Neural cell (in vitro differentiated cells): ENCODE measurements around the gene TP53I3. TPM values are rescaled to one million over a fixed set of nuclear protein-coding genes. Genes with fewer than 3 reads are reported as not detected.

ENCODE experiments used
- H2AFZ ChIP-seq: fragments of 200-600, 300-800 bp; sonication (generic), shearing (Covaris generic); 2 replicates; pipeline ENCODE4 v1.6.0; 2014; ENCODE audit warnings: low read depth, mild to moderate bottlenecking, antibody characterized with exemption, low read length, moderate library complexity
- H3F3A ChIP-seq: fragments of 200-600 bp; shearing (Covaris generic); 2 replicates; pipeline ENCODE4 v1.6.1; 2016; ENCODE audit warnings: mild to moderate bottlenecking, moderate library complexity, mixed read lengths, antibody characterized with exemption, low read length; ENCODE audit not compliant: insufficient read depth, poor library complexity, severe bottlenecking
- H3K27ac ChIP-seq: fragments of 200-600, 300-800 bp; sonication (generic), shearing (Covaris generic); 2 replicates; pipeline ENCODE4 v1.5.1; 2014; ENCODE audit warnings: mild to moderate bottlenecking, low read length, moderate library complexity
- H3K27me3 ChIP-seq: fragments of 300-800, 200-600 bp; sonication (generic), shearing (Covaris generic); 2 replicates; pipeline ENCODE4 v1.6.0; 2014; ENCODE audit warnings: mild to moderate bottlenecking, low read depth, low read length, moderate library complexity; ENCODE audit not compliant: insufficient read depth
- H3K36me3 ChIP-seq: fragments of 300-800, 200-600 bp; sonication (generic), shearing (Covaris generic); 2 replicates; pipeline ENCODE4 v1.5.1; 2014; ENCODE audit warnings: mild to moderate bottlenecking, antibody characterized with exemption, low read length, moderate library complexity; ENCODE audit not compliant: insufficient read depth
- H3K4me2 ChIP-seq: fragments of 300-800, 200-600 bp; sonication (generic), shearing (Covaris generic); 2 replicates; pipeline ENCODE4 v1.6.0; 2014; ENCODE audit warnings: mild to moderate bottlenecking, low read length
- H3K4me3 ChIP-seq: fragments of 300-800, 200-600 bp; sonication (generic), shearing (Covaris generic); 2 replicates; pipeline ENCODE4 v1.5.1; 2014; ENCODE audit warnings: mild to moderate bottlenecking, low read length, moderate library complexity
- H3K79me2 ChIP-seq: fragments of 200-600 bp; shearing (Covaris generic); replicated peaks from 2 replicates; pipeline ENCODE4 v1.6.0; 2014; ENCODE audit warnings: mild to moderate bottlenecking, low read length, moderate library complexity; ENCODE audit not compliant: insufficient read depth
- H3K9ac ChIP-seq: fragments of 300-800, 200-600 bp; sonication (generic), shearing (Covaris generic); 2 replicates; pipeline ENCODE4 v1.6.1; 2016; ENCODE audit warnings: mild to moderate bottlenecking, low read length, mixed read lengths
- H3K9me2 ChIP-seq: fragments of 200-600 bp; shearing (Covaris generic); 2 replicates; pipeline ENCODE4 v1.6.1; 2016; ENCODE audit warnings: mild to moderate bottlenecking, low read length, mixed read lengths; ENCODE audit not compliant: insufficient read depth
- H3K9me3 ChIP-seq: fragments of 200-600, 300-800 bp; sonication (generic), shearing (Covaris generic); 2 replicates; pipeline ENCODE4 v1.6.1; 2016; ENCODE audit warnings: mild to moderate bottlenecking, mixed run types, low read length, moderate library complexity, mixed read lengths
- H4K20me1 ChIP-seq: fragments of 200-600 bp; shearing (Covaris generic); 2 replicates; pipeline ENCODE4 v1.6.1; 2016; ENCODE audit warnings: mild to moderate bottlenecking, mixed run types; ENCODE audit not compliant: insufficient read depth
- EP300 ChIP-seq: fragments of 450-650 bp; conservative IDR thresholded peaks from 2 replicates; pipeline ENCODE4 v1.6.1; 2014; ENCODE audit warnings: antibody characterized with exemption, mild to moderate bottlenecking, moderate library complexity; ENCODE audit not compliant: poor library complexity, severe bottlenecking
- EZH2 ChIP-seq: fragments of 200-600, 300-800 bp; shearing (Covaris generic), sonication (generic); IDR thresholded peaks from 2 replicates; pipeline ENCODE4 v1.6.1; 2014; ENCODE audit warnings: antibody characterized with exemption, low read length, borderline replicate concordance, mild to moderate bottlenecking; ENCODE audit not compliant: insufficient read depth, poor library complexity, severe bottlenecking
- MXI1 ChIP-seq: fragments of 450-650 bp; conservative IDR thresholded peaks from 2 replicates; pipeline ENCODE4 v1.6.1; 2014; ENCODE audit warnings: antibody characterized with exemption, mild to moderate bottlenecking; ENCODE audit not compliant: poor library complexity, severe bottlenecking
- POLR2AphosphoS5 ChIP-seq: IDR thresholded peaks from 2 replicates; pipeline ENCODE4 v1.6.1; 2012
- RAD21 ChIP-seq: fragments of 450-650 bp; conservative IDR thresholded peaks from 2 replicates; pipeline ENCODE4 v1.6.1; 2014; ENCODE audit warnings: antibody characterized with exemption, mild to moderate bottlenecking, moderate library complexity
- SMC3 ChIP-seq: fragments of 450-650 bp; conservative IDR thresholded peaks from 2 replicates; pipeline ENCODE4 v1.6.1; 2014; ENCODE audit warnings: antibody characterized with exemption, mild to moderate bottlenecking, moderate library complexity; ENCODE audit not compliant: poor library complexity
- TAF1 ChIP-seq: IDR thresholded peaks from 2 replicates; pipeline ENCODE4 v1.6.1; 2012; ENCODE audit warnings: low read depth
- polyA minus RNA-seq: library from RNA; depleted of rRNA, polyadenylated mRNA; stranded (reverse); fragments of >200 nt; gene quantifications from 2 replicates; pipeline ENCODE4 v1.2.3, GENCODE V29; 2014
- polyA plus RNA-seq: library from polyadenylated mRNA; depleted of rRNA; stranded (reverse); fragments of >200 nt; gene quantifications from 2 replicates; pipeline ENCODE4 v1.2.3, GENCODE V29; 2014
- TF ChIP-seq, protein P1 (sequence below): fragments of 450-650 bp; IDR thresholded peaks from 2 replicates; pipeline ENCODE4 v1.5.1; 2014; ENCODE audit warnings: antibody characterized with exemption, mild to moderate bottlenecking, moderate library complexity; ENCODE audit not compliant: poor library complexity, severe bottlenecking
- TF ChIP-seq, protein P2 (sequence below): IDR thresholded peaks from 2 replicates; pipeline ENCODE4 v1.6.1; 2012; ENCODE audit warnings: borderline replicate concordance

The TP53I3 gene, protein sequence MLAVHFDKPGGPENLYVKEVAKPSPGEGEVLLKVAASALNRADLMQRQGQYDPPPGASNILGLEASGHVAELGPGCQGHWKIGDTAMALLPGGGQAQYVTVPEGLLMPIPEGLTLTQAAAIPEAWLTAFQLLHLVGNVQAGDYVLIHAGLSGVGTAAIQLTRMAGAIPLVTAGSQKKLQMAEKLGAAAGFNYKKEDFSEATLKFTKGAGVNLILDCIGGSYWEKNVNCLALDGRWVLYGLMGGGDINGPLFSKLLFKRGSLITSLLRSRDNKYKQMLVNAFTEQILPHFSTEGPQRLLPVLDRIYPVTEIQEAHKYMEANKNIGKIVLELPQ
- 1.8 and 4.7 TPM in 2 replicates for polyA plus RNA-seq
- 1.2 and 1.6 TPM in 2 replicates for polyA minus RNA-seq

DNA sequence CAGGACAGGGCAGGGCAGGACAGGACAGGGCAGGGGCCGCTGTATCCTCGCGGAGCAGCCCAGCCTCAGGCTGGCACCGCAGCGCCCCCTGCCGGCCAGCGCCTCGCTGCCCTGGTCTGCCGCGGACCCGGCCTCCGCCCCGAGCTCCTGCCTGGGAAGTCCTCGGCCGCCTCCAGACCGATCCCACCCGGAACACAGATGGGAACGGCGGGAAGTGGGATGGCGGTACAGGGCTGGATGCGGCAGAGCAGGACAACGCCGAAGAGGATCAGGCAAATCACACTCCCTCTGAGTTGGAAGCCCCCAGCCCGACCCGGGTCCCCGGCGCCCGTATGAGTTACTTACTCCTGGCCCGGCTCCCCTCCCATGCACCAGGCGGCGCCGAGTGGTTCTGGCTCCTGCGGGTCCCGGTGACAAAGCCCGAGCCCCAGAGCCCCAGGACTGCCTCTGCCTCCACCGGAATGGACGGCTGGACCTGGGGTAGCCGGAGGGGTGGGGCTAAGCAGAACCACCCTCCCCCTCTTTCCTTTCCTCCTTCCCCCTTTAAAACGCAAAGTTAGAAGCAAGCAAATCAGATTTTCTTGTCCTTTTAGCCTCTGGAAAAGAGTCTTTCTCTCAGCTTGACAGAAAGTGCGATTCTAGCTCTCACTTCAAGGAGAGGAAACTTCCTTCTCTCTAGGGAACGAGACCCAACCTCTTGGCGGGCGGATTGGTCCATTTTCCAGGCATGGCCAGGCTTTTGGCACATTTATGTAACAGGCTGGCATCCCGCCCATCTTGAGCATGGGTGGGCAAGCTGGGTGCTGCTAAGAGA is at the start of gene TP53I3:
Gene TP53I3 (minus strand): TSS at position 449 of the 814 bp plus-strand sequence. CDS start 508 bp downstream, outside the sequence.
- Histone ChIP-seq H3K9ac (peak within 1 kb of the TSS; percentile 44), H3K79me2 (no peaks in the 10 kb centered on the region), H2AFZ (peak within 1 kb of the TSS; percentile 33), H3K27me3 (no peaks in the 10 kb centered on the region), H3F3A (no peaks in the 10 kb centered on the region), H3K36me3 (no peaks in the 10 kb centered on the region), H3K9me3 (no peaks in the 10 kb centered on the region), H3K4me3 (peak within 1 kb of the TSS; percentile 56), H3K27ac (no peak within 1 kb of the TSS), H4K20me1 (no peaks in the 10 kb centered on the region), H3K4me2 (no peak within 1 kb of the TSS), H3K9me2 (no peaks in the 10 kb centered on the region)
- TF ChIP-seq SMC3, result peak; percentile 75
- no peak for TF ChIP-seq TAF1
- peak; percentile 69 for TF ChIP-seq RAD21
- TF ChIP-seq EP300, result no peak
- TF ChIP-seq MXI1, result peak; percentile 36
- TF ChIP-seq, protein P1, sequence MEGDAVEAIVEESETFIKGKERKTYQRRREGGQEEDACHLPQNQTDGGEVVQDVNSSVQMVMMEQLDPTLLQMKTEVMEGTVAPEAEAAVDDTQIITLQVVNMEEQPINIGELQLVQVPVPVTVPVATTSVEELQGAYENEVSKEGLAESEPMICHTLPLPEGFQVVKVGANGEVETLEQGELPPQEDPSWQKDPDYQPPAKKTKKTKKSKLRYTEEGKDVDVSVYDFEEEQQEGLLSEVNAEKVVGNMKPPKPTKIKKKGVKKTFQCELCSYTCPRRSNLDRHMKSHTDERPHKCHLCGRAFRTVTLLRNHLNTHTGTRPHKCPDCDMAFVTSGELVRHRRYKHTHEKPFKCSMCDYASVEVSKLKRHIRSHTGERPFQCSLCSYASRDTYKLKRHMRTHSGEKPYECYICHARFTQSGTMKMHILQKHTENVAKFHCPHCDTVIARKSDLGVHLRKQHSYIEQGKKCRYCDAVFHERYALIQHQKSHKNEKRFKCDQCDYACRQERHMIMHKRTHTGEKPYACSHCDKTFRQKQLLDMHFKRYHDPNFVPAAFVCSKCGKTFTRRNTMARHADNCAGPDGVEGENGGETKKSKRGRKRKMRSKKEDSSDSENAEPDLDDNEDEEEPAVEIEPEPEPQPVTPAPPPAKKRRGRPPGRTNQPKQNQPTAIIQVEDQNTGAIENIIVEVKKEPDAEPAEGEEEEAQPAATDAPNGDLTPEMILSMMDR, result peak; percentile 87
- no peak for TF ChIP-seq EZH2
- no peak for TF ChIP-seq POLR2AphosphoS5
- TF ChIP-seq, protein P2, sequence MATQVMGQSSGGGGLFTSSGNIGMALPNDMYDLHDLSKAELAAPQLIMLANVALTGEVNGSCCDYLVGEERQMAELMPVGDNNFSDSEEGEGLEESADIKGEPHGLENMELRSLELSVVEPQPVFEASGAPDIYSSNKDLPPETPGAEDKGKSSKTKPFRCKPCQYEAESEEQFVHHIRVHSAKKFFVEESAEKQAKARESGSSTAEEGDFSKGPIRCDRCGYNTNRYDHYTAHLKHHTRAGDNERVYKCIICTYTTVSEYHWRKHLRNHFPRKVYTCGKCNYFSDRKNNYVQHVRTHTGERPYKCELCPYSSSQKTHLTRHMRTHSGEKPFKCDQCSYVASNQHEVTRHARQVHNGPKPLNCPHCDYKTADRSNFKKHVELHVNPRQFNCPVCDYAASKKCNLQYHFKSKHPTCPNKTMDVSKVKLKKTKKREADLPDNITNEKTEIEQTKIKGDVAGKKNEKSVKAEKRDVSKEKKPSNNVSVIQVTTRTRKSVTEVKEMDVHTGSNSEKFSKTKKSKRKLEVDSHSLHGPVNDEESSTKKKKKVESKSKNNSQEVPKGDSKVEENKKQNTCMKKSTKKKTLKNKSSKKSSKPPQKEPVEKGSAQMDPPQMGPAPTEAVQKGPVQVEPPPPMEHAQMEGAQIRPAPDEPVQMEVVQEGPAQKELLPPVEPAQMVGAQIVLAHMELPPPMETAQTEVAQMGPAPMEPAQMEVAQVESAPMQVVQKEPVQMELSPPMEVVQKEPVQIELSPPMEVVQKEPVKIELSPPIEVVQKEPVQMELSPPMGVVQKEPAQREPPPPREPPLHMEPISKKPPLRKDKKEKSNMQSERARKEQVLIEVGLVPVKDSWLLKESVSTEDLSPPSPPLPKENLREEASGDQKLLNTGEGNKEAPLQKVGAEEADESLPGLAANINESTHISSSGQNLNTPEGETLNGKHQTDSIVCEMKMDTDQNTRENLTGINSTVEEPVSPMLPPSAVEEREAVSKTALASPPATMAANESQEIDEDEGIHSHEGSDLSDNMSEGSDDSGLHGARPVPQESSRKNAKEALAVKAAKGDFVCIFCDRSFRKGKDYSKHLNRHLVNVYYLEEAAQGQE, result no peak

DNA sequence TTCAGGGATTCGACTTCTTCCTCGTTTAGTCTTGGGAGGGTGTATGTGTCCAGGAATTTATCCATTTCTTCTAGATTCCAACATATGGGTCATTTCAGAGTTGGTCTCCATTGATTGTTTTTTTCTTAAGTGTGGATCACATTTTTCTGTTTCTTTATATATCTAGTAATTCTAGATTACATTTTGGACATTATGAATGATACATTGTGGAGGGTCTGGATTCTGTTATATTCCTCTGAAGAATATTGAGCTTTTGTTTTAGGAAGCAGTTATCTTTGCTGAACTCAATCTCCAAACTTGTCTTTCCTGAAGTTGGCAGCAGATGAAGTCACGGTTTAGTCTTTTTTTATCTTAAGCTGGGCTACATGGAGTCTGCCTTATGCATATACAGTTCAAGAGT is 47.9 kb upstream of the TP53I3 start:
- H3K4me3 ChIP-seq, result no peak overlapping the region
- H3K9me2 ChIP-seq, result no peaks in the 10 kb centered on the region
- no peak overlapping the region for H3K4me2 ChIP-seq
- TF ChIP-seq EZH2 (no peak), RAD21 (no peak), SMC3 (no peak), POLR2AphosphoS5 (no peak), EP300 (no peak)
- TF ChIP-seq, protein P2, result no peak
- no peak overlapping the region for H2AFZ ChIP-seq
- H3K9ac ChIP-seq, result no peak overlapping the region
- no peaks in the 10 kb centered on the region for H3F3A ChIP-seq
- peaks cover 4% of the 10 kb centered on the region for H3K9me3 ChIP-seq
- no peak overlapping the region for H3K27ac ChIP-seq
- H4K20me1 ChIP-seq, result no peaks in the 10 kb centered on the region
- H3K36me3 ChIP-seq, result no peaks in the 10 kb centered on the region
- no peaks in the 10 kb centered on the region for H3K27me3 ChIP-seq
- no peaks in the 10 kb centered on the region for H3K79me2 ChIP-seq
